Activated CD4-positive, alpha-beta T cell treated with anti-CD3 and anti-CD28 coated beads, Interleukin-2, amount 50 U/mL, for 1 hour (primary cell): ENCODE results near the gene IMMT.

ENCODE experiments used
- DNase-seq: peaks from one replicate; pipeline ENCODE4 v3.0.0-alpha.2; 2020

Gene IMMT

GRCh38 chr2:86195808-86196387 is 636 bp upstream of the IMMT start:
- no peak for DNase-seq

DNA sequence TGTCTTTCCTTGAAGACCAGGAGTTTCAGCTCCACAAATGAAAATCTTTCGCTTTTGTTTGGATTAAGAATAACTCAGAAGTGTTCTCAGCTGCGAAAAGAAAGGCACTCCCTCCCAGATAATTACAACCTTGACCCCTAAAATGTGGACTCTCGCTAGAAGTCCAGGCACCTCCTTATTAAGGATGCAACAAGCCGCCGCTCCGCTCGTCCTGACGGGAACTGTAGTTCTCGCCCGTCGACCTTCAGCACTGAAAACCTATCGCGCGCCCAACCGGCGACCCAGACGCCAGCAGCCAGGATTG is 559 bp downstream of the IMMT start:
- no peak for DNase-seq

DNA sequence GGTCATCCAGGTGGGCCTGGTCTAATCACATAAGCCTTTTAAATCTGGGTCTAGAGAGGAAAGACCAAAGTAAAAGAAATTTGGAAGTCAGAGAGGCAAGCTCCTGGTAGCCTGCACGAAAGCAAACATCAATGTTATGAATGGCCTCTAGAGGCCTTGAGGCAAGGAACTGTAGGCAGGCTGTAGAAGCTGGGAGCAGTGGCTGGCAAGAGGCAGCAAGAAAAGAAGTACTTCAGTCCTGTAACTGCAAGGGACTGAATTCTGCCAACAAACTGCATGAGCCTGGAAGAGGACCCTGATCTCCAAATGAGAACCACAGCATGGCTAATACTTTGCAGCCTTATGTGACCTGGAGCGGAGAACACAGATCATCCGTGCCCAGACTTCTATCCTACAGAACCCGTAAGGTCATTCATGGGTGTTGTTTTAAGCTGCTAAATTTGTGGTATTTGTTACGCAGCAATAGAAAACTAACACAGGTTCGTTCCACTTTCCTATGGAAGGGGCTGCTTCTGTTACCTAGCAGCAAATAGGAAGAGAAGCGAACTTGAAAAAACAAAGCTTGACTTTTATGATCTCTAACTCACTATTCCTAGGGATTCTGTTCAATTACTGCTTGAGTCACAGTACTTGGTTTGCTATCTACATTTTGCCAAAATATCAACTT is 1.2 kb downstream of the IMMT start:
- DNase-seq = no peak

DNA sequence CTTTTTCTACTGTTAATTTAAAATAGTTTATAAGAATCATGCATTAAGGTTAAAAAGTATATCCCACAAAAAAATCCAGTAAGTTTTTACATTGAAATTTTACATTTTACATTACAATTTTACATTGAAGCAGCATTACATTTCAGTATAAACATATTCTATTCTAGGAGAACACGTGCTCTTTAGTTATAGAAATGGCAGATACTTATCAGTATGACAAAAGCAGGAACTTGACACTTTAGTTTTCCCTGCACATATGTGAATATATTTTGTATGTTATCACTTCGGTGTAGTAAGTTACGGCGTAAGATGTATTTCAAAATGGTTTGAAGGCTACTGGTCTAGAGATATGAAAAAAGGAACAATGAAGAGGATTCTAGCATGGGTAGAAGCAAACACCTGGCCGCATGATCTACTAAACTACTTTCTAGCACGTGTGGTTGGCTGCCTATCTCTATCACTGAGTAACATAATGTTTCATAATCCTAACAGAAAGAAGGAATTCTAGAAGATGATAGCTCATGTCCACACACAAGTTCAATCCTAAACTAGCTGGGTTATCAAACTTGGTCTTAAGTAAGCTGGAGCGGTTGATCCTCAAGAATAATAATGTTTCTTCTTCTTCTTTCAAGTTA is 5.4 kb downstream of the IMMT start:
- no peak for DNase-seq

DNA sequence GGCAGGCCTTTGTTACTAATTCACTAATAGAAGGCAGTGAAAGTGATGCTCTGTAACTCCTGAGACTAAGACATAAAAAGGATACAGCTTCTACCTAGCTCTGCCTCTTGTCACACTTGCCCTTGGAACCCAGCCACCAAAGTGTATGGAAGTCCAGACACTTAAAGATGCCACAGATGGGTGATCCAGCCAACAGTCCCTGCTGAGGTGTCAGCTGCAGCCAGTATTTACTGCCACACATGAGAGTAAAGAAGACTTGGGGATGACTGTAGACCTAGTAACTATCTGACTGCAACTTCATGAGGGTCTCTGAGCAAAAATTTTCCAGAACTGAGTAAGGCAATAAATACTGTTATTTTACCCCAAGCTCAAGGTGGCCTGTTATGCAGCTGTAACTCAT is 8.8 kb downstream of the IMMT start:
- no peak for DNase-seq

DNA sequence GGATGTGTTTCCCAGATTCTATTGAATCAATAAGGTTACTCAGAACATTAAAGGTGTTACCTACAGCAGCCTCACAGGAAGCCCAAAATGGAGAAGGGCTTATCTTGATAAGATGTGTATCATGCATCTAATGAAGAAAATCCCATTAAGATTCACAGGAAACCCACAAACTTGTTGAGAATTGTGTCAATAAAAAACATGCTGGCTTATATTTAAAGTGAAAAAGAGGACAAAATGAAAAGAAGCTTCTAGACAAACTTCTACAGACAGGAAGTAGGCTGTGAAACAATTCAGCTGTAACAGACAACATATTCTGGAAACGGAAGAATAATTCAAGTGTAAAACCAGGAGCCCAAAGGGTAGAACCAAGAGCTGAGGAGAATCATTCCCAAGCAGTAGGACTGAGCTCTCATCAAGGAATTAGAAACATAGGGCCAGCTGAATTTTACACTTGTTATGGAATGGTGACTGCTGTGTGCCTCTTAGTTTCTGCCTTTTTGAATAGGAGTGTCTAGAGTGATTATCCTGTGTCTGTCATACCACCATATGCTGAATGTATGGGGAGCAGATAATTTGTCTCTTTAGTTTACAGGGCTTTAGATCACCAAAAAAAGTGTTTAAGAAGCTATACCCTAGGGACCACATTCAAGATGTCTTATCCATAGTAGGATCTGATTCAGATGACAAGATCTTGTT is 9.6 kb downstream of the IMMT start:
- DNase-seq = no peak

DNA sequence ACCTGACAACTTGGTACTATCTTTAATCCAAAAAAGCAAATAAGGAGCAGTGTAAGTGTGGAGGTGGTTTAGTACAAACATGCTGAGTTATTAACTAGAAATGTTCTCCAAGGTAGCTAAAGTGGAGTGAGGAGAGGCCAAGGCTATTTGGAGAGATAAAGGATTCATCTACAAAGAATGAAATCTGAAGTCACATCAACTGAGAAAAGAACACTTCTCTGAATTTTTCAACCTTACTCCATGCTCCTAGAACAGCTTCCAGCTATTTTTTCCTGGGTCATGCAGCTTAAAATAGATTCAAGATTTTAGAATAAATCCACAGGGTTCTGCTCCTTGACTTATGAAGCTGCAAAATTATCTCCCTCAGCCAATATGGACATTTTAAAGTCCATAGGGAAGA is 18.7 kb downstream of the IMMT start:
- no peak for DNase-seq

- no peak for DNase-seq
Observed at GRCh38 chr2:86175828-86176227, 19.4 kb downstream of the IMMT start.

DNA sequence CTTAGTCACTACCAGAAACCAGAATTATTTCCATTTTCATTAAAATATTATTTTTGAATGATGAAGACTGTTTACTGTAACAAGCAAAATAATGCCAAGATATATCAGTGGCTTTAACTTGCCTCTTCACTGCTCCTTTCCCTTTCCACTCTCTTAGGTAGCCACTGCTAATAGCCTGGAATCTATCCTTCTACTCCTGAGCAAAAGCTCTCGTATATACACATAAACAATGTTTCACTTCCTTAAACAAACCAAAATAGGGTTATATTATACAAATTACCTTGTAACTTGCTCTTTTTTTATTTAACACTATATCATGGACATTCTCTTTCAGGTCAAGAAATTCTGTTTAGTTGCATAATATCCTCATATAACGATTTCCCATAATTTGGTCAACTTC is 20.8 kb downstream of the IMMT start:
- DNase-seq = no peak

- no peak for DNase-seq
Observed at GRCh38 chr2:86172610-86173009, 22.7 kb downstream of the IMMT start.

GRCh38 chr2:86171295-86171694 is 24.0 kb downstream of the IMMT start:
- DNase-seq = no peak

GRCh38 chr2:86170449-86170848 is 24.8 kb downstream of the IMMT start:
- no peak for DNase-seq

- DNase-seq = no peak
Observed at GRCh38 chr2:86160156-86160952, 34.9 kb downstream of the IMMT start.

GRCh38 chr2:86158286-86158685 is 37.0 kb downstream of the IMMT start:
- DNase-seq = no peak

- DNase-seq = no peak
Observed at GRCh38 chr2:86157009-86157556, 38.2 kb downstream of the IMMT start.

DNA sequence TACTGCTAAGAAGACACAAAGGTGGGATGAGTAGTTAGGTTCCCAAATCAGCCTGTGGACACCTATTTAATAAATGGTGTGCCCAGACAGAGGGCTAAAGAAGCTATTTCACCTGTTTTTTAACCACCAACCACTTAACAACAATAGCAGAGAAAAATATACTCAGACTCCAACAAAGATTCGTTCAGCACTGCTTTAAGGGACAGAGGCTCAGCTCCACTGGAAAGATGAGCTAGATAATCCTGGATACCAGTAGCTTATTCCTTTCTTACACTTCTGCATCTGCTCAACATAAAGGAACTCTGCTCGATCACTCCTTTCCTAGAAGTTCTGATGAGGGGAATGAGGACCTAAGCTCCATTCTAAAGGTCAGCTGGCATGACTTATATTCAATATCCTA is 44.8 kb downstream of the IMMT start:
- DNase-seq = no peak

- no peak for DNase-seq
Observed at GRCh38 chr2:86147793-86148192, 47.5 kb downstream of the IMMT start.

DNA sequence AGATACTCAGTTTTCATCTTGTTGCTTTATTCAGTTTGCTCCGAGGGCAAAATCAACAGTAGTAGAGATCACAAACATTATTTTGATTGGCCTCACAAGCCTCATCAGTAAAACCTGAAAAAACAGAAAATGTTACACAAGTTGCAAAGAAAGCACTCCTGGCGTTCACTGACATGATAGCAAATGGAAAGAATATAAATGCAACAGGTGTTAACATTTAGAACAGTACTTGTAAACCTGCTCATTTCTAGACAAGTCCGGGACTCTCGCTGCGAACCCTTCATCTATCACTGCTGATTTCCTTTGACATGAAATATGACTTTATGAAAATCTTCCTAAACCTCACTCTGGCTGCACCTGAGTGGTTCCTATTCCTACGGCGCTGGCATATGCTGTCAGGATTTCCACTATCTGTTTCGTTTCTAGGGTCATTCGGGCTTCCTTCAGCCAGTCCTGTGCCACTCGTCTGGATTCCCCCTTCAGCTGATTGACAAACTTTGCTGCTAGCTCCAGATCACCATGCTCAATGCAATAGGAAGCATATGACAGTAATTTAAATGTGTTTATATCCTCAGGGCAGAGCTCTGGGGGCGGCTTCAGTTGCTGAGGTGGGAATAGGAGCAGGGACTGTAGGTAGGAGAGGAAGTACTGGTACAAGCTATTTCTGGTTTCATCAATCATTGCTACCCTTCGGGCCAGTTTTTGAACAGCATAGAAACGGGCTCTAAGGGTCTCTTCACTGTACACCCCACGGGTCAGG is 51.2 kb downstream of the IMMT start:
- no peak for DNase-seq

GRCh38 chr2:86143307-86143706 is 52.0 kb downstream of the IMMT start:
- DNase-seq = no peak

DNA sequence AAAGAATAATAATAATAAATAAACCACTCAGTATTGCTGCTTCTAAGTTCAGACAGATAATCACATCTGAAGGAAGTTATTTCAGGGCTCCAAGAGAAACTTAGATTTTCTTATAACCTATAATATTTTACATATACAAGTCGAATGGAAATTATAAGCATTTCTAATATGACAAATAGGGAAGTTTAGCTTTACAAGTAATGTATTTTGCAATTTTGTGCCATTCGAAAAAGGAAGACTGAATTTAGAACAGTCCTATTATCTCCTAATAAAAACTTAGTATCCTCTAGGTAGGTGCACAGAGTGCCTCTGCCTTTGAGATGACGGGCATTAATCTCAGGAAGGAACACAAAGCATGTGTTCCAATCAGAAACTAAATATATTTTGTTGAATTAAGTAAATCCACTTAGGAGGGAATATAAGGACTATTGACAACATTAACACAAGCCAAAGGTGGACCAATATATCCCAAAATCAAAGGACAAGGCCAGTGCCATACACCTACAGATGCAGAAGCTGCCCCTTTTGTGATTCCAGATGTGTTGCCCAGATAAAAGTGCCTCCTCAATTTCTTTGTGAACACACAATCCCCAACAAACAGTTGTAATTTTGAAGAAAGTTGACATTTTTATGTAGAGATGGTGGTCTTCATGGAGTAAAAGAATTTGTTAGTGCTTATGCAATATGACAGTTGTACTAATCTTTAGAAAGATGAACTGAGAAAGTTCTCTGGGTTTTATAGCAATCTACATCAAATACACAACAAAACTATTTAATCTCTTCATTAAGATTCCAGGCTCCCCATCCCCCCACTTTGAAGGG is 52.6 kb downstream of the IMMT start:
- DNase-seq = no peak

DNA sequence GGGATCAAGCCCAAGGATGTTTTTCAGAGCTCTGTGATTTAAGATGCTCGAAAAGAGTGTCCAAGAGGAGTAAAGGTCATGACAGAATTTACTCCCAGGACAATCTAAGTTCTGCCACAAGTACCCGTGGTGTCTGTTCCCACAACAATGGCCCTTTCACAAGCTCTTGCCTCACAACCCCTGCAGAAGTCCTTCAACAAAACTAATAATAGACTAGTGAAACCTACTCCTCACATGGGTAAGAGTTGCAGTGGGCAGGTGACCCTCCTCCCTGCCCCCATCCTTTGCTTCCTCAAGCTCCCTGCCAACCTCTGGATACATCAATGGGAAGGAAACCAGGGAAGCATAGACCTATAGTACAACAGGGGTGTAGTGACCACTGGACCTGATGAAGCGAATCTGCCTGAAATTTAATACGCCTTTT is 54.3 kb downstream of the IMMT start:
- no peak for DNase-seq
